IPS-18c (cell line): ENCODE results near the gene PXMP4.
"Not testable (repeated sequence)": the region's sequence is repeated elsewhere in the genome, so short reads cannot be mapped to it uniquely, and the experiment has no call there.

Experiments
- H3K4me3 ChIP-seq: 2 replicates; pipeline ENCODE4 v1.7.0; 2013; ENCODE audit warnings: low read depth, mild to moderate bottlenecking, low read length, moderate library complexity; ENCODE audit not compliant: insufficient read depth
- H3K9me3 ChIP-seq: one replicate; pipeline ENCODE4 v1.6.1; 2013; ENCODE audit warnings: mild to moderate bottlenecking, low read length, moderate library complexity; ENCODE audit not compliant: control insufficient read depth, insufficient read depth

The PXMP4 gene

DNA sequence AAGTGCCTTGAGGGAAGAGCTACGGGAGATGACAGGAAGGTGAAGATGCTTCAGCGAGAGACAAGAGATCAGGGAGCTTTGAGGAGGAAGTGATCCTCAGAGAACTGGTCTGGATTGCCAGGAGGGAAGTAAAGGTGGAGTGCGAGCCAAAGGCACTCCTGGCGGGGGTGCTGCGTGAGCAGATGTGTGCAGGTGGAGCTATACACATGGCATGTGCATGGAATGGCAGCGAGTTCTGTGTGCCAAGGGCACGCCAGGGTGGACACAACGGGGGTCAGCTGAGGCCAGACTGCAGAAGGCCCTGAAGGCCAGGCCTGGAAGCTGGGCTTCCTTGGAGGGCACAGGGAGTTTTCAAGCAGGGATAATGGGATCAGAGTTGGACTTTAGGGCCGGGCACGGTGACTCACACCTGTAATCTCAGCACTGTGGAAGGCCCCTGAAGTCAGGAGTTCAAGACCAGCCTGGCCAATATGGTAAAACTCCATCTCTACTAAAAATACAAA is 6.2 kb downstream of the PXMP4 start:
- H3K4me3 ChIP-seq, result no peak overlapping the region

DNA sequence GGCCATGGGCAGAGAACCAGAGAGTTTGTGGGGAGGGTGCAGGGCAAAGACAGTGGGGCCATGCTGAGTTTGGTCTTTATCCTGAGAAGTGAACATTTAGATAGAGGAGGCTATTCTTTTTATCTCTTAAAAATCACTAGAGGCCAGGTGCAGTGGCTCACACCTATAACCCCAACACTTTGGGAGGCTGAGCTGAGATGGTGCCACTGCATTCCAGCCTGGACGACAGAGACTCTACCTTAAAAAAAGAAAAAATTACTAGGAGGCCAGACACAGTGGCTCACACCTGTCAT is 8.7 kb downstream of the PXMP4 start:
- no peak overlapping the region for H3K4me3 ChIP-seq
- no peaks in the 10 kb centered on the region for H3K9me3 ChIP-seq

More for the DNA sequence above, 6.2 kb downstream of the PXMP4 start:
- H3K9me3 ChIP-seq, result no peaks in the 10 kb centered on the region

DNA sequence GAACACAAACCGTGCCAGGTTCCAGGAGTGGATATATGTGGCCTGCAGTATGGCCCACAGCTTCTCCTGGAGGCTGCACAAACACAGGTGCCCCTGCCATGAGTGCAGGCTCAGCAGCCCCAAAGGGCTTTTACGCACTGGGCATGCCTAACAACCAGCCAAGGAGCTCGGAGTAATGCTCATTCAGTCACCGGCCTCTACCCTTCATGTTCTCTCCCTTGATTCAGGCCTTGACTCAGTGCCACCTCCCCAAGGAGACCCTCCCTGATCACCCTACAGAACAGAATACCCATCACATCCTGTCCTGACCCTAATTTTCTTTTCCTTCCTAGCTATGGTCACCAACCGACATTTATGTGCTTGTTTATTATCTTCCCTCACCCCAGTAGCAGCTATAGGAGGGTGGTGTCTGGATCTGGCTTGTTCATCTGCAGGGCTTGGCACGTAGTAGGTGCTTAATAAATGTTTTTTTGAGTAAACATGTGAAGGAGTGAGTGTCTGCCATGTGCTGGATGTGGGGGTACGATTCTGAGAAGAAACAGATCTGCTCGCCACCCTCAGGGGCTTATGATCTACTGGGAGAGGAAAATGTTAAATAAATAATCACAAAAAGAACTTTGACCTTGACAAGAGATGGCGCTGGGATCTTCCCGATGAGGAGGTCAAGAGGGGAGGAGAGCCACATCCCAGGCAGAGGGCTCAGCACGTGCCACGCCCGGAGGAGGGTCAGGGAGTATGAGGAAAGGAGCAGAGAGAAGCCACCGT is 9.2 kb downstream of the PXMP4 start:
- no peaks in the 10 kb centered on the region for H3K9me3 ChIP-seq

DNA sequence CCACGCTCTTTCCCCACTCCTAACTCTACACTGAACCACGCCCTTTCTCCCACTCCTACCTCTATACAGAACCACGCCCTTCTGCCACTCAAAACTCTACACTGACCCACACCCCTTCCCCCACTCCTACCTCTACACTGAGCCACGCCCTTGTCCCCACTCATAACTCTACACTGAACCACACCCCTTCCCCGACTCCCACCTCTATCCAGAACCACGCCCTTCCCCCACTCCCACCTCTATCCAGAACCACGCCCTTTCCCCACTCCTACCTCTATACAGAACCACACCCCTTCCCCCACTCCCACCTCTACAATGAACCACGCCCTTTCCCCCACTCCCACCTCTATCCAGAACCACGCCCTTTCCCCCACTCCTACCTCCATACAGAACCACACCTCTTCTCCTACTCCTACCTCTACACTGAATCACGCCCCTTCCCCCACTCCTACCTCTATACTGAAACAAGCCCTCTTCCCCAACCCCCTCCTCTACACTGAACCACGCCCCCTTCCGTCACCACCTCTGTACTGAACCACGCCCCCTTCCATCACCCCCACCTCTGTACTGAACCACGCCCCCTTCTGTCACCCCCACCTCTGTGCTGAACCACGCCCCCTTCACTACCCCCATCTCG is 10.1 kb downstream of the PXMP4 start:
- H3K4me3 ChIP-seq, result no peak overlapping the region
- no peaks in the 10 kb centered on the region for H3K9me3 ChIP-seq

More for the DNA sequence above, 9.2 kb downstream of the PXMP4 start:
- H3K4me3 ChIP-seq, result no peak overlapping the region

DNA sequence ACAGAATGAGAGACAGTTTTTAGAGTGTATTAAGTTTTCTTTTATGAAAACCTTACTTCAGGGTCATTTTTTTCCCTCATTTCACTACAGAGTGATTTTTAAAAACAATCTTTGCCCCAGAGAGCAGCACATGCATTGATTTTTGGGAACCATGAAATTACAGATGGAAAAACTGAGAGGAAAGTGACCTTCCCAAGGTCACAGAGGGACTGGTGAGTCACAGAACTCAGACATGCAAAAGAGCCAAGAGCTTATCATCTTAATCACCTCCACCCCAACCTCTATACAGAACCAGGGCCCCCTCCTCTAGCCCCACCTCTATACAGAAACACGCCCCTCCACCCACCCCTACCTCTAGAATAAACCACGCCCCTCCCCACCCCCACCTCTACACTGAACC is 10.7 kb downstream of the PXMP4 start:
- Histone ChIP-seq H3K4me3 (no peak overlapping the region), H3K9me3 (no peaks in the 10 kb centered on the region)

DNA sequence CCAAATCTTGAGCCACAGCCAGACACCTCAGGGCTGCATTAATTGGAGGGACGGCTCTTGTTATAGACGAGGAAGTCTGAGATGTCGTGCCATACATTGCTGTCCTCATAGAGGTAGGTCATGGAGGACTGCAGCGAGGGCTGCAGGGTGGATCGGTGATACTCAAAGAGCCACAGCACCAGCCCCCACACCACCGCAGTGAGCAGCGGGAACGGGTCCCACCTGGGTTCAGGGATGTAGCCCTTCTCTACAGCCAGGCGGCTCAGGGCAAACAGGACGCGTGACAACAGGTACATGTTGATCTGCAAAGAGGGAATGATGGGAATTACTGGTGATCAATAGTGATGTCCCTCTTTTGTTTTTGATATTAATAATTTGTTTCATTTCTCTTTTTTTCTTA is 12.4 kb downstream of the PXMP4 start:
- H3K9me3 ChIP-seq, result no peaks in the 10 kb centered on the region

DNA sequence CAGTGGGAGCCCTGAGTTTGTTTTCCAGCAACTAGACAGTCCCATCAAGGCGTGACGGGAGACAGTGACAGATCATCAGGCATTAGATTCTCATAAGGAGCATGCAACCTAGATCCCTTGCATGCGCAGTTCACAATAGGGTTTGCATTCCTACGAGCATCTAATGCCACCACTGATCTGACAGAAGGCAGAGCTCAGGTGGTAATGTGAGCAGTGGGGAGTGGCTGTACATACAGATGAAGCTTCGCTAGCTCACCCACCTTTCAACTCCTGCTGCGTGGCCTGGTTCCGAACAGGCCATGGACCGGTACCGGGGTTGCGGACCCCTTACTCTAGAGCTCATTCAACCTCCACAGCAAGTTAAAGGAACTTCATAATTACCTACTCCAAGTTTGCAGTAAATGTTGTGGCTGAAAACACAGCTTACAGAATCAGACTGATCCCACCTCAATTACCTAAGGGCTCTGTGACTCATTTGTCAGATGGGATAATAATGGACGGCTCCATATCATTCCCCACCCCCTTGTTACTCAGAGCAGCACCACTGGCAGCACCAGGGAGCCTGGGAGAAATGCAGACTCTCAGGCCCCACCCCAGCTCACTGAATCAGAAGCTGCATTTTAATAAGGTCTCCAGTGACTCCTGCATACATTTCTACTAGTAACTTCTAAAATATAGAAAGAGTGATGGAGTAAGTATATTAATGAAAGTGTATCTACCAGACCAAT is 15.7 kb downstream of the PXMP4 start:
- H3K4me3 ChIP-seq, result no peak overlapping the region

More for the DNA sequence above, 12.4 kb downstream of the PXMP4 start:
- H3K4me3 ChIP-seq, result no peak overlapping the region

DNA sequence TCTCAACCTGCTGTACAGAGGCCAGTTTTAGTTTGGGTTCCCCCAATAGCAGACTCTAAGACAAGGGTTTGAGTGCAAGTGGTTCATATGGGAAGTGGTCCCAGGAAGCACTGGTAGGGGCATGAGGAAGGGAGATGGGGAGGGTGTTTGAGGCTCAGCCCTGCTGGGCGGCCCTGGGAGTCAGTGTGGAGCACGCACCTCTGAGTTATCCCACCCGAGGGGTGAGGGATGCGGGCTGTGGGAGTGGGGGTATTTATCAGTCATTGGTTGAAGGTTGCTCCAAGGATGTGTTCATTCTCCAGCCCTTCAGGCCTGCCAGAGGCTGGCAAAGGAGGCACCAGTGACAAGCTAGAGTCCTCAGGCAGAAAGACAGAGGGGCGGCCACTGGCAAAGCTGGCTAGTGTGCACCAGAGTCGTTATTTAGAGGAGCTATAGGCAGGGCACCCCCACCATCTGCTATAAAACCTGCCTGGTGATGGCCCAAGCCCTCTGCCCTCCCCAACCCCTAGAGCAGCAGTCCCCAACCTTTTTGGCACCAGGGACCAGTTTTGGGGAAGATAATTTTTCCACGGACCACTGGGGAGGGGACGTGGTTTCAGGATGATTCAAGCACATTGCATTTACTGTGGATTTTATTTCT is 16.5 kb downstream of the PXMP4 start:
- Histone ChIP-seq H3K9me3 (no peaks in the 10 kb centered on the region), H3K4me3 (no peak overlapping the region)

More for the DNA sequence above, 15.7 kb downstream of the PXMP4 start:
- H3K9me3 ChIP-seq, result no peaks in the 10 kb centered on the region

DNA sequence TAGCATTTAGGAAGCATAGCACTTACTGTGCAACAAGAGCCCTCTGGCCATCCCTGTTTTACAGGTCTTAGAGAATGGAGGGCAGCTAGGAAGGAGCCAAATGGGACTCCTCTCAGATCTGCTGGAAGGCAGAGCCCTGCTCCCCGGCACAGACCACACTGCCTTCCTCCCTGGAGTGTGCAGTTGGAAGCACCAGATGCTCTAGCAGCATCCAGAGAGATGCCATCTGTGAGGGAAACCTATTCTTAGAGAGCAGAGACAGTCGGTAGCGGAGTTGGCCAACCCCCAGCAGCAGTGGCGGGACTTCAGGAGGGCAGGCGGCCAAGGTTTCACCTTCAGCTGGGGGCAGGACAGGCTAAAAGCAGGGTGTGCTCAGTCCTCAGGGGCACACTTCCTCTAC is 17.2 kb downstream of the PXMP4 start:
- no peak overlapping the region for H3K4me3 ChIP-seq

DNA sequence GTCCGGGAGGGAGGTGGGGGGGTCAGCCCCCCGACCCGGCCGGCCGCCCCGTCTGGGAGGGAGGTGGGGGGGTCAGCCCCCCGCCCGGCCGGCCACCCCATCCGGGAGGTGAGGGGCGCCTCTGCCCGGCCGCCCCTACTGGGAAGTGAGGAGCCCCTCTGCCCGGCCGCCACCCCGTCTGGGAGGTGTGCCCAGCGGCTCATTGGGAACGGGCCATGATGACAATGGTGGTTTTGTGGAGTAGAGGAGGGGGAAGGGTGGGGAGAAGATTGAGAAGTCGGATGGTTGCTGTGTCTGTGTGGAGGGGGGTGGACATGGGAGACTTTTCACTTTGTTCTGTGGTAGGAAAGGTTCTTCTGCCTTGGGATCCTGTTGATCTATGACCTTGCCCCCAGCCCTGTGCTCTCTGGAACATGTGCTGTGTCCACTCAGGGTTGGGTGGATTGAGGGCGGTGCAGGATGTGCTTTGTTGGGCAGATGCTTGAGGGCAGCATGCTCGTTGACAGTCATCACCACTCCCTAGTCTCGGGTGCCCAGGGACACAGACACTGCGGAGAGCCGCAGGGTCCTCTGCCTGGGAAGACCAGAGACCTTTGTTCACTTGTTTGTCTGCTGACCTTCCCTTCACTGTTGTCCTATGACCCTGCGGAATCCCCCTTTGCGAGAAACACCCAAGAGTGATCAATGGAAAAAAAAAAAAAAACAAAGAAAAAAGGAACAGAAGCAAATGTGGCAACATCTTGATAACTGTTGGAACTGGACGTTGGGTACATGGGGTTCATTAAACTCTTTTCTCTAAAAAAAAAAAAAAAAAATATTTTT is 18.3 kb downstream of the PXMP4 start:
- Histone ChIP-seq H3K4me3 (no peak overlapping the region), H3K9me3 (peaks cover 7% of the 10 kb centered on the region)

More for the DNA sequence above, 17.2 kb downstream of the PXMP4 start:
- H3K9me3 ChIP-seq, result peaks cover 5% of the 10 kb centered on the region

DNA sequence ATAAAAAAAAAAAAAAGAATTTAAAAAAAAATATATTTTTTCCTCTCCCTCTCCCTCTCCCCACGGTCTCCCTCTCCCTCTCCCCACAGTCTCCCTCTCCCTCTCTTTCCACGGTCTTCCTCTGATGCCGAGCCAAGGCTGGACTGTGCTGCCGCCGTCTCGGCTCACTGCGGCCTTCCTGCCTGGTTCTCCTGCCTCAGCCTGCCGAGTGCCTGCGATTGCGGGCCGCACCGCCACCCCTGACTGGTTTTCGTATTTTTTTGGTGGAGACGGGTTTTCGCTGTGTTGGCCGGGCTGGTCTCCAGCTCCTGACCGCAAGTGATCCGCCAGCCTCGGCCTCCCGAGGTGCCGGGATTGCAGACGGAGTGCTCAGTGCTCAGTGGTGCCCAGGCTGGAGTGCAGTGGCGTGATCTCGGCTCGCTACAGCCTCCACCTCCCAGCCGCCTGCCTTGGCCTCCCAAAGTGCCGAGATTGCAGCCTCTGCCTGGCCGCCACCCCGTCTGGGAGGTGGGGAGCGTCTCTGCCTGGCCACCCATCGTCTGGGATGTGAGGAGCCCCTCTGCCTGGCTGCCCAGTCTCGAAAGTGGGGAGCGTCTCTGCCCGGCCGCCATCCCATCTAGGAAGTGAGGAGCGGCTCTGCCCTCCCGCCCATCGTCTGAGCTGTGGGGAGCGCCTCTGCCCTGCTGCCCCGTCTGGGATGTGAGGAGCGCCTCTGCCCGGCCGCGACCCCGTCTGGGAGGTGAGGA is 19.2 kb downstream of the PXMP4 start:
- not testable (repeated sequence) for H3K9me3 ChIP-seq, H3K4me3 ChIP-seq

DNA sequence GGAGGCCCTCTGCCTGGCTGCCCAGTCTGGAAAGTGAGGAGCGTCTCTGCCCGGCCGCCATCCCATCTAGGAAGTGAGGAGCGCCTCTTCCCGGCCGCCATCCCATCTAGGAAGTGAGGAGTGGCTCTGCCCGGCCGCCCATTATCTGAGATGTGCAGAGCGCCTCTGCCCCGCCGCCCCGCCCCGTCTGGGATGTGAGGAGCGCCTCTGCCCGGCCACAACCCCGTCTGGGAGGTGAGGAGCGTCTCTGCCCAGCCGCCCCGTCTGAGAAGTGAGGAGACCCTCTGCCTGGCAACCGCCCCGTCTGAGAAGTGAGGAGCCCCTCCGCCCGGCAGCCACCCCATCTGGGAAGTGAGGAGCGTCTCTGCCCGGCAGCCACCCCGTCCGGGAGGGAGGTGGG is 21.1 kb downstream of the PXMP4 start:
- not testable (repeated sequence) for H3K9me3 ChIP-seq, H3K4me3 ChIP-seq

DNA sequence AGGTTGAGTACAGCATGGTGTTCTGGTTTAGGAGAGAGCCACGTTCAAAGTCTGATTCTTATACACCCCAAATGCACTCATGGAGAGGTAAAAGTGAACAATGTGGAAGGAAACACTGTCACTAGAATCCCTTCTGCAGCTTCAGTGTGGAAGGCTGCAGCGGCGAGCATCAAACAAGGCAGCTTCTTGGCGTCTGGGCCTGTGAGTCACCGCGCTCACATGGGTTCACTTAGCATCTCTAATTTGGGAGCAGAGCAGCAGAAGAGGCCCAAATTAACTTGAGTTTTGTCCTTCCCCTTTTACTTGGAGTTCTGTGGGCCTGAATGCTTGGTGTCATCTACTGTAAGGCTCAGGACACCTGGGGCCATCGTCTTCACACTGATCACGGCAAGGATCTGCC is 23.0 kb downstream of the PXMP4 start:
- peaks cover 7% of the 10 kb centered on the region for H3K9me3 ChIP-seq
- H3K4me3 ChIP-seq, result no peak overlapping the region

DNA sequence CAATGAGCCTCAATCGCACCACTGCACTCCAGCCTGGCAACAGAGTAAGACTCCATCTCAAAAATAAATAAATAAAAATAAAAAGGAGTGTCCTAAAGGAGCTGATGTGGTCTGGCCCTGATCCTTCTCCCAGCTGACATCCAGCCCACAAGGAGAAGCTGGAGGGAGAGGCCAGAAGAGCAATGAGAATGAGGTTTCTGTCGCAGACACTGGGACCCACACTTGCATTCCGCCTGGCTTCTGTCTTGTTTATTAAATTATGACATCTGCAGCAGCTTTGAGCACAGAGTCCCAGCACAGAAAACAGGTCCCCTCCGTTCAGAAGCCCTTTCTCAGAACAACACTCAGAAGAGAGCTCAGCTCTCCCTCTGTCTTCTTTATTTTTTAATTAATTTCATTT is 23.7 kb downstream of the PXMP4 start:
- peaks cover 7% of the 10 kb centered on the region for H3K9me3 ChIP-seq
- no peak overlapping the region for H3K4me3 ChIP-seq

DNA sequence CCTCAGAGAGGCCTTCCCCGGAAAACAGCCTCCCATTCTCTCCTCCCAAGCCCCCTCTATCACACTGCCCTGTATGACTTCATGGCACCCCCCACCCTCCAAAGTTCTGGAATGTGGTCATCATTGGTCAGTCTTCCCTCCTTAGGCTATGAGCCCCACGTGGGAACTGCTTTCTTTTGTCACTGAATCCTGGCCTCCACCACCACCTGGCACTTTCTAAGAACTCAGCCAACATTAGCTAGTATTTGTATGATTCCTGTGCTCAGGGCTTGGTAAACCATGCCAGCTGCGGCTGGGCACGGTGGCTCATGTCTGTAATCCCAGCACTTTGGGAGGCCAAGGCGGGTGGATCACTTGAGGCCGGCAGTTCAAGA is 25.5 kb downstream of the PXMP4 start:
- Histone ChIP-seq H3K9me3 (peaks cover 7% of the 10 kb centered on the region), H3K4me3 (no peak overlapping the region)
